NCI-H2081 treated with DMSO at 0.1 percent for 48 hours (cell line): ENCODE results near the gene HBP1.
"Not testable (repeated sequence)": the region's sequence is repeated elsewhere in the genome, so short reads cannot be mapped to it uniquely, and the experiment has no call there.

ENCODE experiments used
- DNase-seq: peaks from one replicate; lab custom pipeline; 2025; lab: John Stamatoyannopoulos, UW

HBP1 gene

DNA sequence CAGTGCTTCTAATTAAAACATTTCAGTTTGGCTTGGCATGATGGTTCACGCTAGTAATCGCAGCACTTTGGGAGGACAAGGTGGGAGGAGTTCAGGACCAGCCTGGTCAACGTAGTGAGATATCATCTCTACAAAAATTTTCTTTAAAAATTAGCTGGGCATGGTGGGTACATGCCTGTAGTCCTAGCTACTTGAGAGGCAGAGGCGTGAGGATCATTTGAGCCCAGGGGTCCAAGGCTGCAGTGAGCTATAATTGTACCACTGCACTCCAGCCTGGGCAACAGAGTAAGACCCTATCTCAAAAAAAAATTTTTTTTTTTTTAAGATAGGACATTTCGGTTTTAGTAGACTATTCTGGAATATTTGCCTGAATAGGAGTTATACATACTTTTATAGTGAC lies 12.4 kb downstream of the HBP1 start:
- DNase-seq, result no peak

DNA sequence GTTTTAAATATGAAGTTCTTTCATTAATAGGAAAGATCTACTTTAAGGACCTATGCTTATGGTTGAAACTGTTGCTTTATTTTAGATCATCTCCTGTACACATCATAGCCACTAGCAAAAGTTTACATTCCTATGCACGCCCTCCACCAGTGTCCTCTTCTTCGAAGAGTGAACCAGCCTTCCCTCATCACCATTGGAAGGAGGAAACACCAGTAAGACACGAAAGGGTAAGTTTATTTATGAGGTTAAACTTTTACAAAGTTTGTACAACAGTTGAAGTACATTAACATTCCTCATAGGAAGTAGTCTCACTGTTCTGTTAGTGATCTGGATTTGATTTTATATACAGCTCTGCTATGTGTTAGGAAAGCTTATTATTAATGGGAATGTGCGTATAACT lies 16.9 kb downstream of the HBP1 start:
- DNase-seq, result no peak

DNA sequence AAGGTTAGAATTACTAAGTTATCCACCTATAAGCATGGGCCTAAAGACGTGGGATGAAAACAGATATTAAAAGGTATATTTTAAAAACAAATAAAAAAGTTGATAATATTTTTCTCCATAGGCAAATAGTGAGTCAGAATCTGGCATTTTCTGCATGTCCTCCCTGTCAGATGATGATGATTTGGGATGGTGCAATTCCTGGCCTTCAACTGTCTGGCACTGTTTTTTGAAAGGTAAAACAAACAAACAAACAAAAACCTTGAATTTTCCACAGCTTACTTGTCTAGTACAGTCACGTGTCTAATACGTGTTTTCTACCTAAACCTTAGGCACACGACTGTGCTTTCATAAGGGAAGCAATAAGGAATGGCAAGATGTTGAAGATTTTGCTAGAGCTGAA lies 17.4 kb downstream of the HBP1 start:
- DNase-seq, result no peak

DNA sequence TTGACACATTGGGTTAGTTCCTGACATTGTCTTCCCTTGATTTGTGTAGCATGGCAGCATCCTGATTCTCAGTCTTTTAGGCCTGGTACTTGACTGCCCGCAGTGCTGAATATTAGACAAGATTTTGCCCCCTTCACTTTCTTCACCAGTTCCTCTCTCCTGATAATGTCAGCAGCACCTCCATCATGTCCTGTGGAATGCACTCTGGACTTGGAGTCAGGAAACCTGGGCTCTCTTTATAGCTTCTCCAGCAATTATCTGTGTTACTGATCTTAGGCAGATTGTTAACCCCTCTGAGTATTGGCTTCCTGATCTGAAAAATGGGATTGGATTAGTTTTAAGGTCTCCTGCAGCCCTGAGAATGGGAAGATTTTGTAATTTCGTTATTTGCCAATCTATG lies 19.0 kb downstream of the HBP1 start:
- no peak for DNase-seq

DNA sequence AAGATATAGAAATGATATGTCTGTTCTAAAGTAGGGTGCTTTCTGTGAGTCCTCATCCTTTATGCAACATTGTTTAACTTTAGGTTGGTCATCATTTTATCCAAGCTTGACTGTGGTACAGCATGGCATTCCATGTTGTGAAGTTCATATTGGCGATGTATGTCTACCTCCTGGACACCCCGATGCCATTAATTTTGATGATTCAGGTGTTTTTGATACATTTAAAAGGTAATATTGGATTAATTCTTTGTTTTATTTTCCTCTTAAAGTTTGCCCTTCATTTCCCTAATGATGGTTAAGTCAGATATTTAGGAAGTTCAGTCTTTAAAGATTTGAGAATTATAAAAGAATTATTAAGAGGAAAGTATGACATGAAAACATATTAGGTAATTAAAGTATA lies 21.3 kb downstream of the HBP1 start:
- DNase-seq, result no peak

DNA sequence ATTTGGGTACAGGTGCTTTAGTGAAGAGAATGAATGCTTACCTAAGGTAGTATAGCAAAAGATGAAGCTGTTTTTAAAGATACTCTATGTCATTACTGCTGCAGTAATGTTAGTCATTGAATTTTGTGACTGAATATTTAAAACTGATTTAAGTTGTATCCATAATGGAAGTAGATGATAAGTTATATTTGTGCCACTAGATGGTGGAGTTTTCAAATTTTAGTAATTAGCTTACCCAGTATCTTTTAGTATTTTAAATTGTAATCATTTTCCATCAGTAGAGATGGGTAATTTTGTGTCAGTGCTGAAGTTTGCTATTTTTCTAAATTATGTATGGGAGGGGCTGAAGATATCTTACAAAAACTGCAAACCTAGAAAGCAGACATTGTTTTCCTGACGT lies 25.2 kb downstream of the HBP1 start:
- DNase-seq, result no peak

DNA sequence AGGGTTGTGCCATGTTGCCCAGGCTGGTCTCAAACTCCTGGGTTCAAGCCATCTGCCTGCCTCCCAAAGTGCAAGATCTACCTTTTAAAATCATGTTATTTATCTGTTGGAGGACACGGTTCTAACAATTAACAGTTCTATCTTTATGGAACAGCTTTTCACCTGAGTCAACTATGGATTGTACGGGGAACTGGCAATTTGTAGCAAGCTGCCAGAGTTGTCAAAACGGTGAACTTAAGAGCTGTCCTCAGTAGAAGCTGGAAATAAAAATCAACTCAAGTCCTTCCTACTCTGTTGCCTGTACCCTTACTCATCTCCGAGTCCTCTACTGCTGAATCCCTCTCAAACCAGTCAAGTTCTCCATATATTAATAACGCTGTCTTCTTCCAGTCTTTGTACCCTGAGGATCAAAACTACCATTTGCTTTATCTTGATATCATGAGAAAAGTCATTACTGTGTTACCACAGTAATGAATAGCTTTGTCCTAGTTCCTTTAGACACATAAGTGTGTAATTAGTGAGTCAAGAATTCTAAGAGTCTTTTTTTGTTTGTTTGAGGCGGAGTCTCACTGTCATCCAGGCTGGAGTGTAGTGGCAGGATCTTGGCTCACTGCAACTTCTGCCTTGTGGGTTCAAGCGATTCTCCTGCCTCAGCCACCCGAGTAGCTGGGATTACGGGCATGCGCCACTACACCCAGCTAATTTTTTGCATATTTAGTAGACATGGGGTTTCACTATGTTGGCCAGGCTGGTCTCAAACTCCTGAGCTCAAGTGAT lies 28.2 kb downstream of the HBP1 start:
- DNase-seq, result no peak

DNA sequence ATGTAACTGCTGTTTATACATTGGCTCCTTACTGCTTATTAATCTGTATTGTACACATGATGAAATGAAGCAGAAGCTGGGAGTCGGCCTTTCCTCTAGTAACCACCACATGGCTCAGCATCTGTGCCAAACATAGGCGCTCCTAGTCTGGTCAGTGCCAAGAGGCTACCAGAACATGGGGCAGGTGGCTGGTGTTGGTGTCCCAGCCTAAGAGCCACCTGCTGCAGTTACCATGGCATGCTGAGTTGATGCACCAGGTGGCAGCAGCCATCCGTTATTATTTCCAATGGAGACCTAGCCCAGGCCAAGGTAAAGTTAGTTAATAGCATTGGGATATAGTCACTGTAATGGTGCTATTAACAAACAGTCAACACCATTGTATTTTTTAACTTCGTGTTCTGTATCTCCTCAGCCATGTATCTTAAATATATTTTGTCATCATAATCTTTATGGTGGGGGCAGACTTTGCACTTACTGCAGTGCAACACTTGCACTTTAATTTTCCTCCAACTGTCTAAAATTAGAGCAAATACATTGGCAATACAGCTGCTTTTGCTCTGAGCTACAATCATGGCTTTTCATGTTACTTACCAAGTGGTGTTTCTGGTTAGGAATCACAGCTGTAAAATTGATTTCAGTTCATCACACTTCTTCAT lies 33.1 kb downstream of the HBP1 start:
- DNase-seq, result peak; percentile 82

DNA sequence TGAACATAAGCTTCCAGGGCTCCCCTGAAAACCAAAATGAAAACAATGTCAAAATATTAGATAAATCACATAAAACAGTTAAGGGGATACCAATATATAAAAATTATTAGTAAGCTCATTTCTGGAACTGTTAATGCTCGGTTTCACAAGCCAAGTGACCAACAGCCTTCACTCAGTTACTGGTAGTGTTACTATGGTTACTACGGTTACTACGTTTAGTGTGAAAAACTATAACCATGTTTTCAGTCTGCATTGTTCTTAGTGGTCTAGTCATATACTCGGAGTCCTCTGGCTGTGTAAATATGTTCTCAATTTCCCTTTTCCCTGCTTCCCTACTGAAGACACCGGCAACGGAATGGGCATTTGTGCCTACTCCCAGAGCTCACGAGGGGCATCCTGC lies 34.8 kb downstream of the HBP1 start:
- no peak for DNase-seq

DNA sequence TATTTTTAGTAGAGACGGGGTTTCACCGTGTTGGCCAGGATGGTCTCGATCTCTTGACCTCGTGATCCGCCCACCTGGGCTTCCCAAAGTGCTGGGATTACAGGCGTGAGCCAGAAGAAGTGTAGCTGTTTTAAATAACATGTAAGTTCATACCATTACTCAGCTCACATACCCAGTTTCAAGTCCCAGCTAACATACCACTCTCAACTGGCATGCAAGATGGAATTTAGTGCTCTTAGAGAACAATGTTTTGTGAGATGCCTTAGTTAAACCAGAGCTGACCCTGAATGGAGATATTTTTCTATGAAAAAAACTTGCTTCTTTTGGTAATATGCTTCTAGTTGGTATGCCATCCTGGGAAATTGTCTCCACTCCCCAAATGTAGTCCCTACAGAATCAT lies 37.3 kb downstream of the HBP1 start:
- no peak for DNase-seq

DNA sequence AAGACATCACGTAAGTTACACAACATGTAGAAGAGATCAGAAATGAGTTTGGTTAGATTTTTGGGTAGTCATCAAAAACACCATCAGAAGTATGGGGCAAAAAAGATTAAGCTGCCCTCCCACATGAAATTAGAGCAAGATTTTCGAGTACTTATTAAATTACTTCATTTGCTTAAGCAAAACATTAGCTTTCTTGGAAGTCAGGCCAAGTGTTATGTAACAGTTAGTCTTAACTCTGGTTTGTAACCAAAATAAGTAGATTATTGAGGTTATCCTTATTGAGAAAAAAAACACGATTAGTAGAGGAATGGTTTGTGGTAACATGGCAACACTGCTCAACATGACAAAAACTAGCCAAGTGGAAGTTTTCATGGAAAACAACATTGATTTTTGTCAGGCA lies 37.9 kb downstream of the HBP1 start:
- no peak for DNase-seq

DNA sequence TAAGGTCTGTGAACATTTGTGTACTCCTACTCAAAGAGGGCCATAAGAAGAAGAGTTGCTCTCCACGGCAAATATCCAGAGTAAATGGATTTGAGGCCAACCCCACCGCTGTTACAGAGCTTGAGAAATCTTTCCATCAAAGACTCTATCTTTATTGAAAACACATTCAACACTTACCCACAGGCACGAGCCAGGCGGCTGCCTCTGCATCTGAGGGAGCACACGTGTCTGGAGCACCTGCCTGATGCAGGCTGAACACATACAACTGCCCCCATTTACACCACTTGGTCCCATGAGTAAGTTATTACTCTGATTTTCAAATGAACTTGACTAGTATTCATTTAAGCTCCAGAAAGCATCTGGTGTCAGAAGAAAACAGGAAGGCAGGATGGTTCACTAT lies 38.7 kb downstream of the HBP1 start:
- no peak for DNase-seq

DNA sequence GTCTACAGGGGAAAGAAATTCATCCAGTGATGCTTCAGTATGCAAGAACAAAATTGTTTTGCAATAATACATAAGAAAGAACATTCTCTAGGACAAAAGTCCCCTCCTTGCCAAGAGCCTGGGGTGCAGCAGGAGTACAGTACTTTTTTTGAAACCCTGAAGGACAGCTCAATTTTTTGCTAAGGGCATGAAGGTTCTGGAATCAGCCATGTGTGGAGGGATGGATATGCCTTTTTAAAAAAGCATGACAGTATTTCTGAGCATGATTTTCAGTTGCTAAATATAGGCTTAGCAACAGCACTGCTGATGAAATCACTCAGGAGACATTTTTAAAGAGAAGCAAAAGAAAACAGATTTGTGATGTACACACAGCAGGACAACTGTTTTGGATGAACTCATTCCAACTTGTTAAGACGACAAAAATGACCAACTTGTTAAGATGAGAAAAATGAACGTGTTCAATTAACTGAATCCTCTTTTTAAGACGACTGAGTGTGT lies 39.3 kb downstream of the HBP1 start:
- no peak for DNase-seq

DNA sequence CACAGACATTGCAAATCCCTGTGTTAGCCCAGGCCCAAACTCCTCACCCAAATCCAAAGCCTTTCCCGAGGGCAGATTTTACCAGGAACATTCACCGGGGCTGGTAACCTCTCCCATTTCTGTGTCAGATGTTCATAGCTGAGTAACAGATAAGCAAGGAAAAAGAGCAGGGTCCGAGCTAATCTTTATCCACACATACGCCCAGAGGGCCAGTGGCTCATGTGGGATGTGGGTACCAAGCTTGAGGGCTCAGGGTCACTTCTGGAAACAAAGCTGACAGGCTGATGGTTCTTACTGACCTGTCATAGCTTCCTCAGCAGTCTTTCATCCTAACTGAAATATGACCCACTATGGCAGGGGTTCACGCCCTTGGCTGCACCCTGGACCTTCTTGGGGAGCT lies 39.8 kb downstream of the HBP1 start:
- DNase-seq, result no peak

DNA sequence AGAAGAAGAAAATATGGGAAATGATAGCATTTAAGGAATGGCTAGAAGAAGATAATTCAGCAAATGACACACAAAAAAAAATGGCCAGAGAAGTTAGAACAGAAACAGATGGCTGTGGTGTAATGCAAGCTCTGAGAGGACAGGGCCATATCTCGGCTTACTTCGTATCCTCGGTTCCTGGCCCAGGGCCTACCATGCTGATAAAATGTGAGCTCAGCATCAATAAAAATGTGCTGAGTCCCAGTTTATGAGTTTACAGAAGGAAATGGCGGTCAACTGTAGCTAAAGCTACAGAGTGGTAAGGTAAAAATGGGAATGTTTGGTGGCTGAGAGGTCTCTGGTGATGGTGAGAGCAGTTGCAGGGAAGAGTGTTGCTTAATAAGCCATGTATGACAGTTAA lies 40.8 kb downstream of the HBP1 start:
- DNase-seq, result no peak

DNA sequence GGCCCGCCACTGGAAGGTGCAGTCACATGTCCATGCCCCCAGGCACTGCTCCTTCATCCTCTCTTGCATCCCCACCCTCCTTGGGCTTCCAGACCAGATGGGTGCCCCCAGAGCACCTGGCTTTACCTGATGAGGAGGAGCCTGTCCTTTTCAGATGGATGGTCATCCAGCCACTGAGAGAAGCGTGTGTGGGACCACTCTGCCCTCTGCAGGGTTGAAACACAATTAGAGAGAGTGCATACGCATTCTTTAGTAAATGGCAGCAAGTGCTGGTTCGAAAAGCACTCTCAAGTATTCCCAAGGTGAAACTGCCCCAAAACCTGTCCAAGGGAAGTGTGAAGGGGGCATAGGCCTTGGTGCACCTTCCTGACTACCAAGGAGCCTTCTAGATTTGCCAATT lies 41.6 kb downstream of the HBP1 start:
- DNase-seq, result no peak

DNA sequence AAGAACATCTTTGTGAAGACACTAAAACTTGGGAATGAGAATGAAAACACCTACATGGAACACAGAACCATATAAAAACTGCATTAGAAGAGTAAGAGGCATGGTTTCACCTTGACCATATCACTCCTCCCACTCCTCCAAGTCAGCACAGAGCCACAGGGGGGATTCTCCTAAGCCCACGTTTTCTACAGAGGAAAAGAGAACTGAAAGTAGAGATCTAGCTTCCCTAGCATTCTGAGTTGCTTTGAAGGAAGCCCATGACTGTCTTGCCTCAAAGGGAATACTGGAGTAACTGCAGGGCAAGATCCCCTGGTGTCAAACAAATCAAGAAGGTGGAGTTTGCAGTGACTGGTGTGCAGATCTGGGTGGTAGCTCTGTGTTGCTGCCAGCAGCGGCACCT lies 43.9 kb downstream of the HBP1 start:
- DNase-seq, result no peak

DNA sequence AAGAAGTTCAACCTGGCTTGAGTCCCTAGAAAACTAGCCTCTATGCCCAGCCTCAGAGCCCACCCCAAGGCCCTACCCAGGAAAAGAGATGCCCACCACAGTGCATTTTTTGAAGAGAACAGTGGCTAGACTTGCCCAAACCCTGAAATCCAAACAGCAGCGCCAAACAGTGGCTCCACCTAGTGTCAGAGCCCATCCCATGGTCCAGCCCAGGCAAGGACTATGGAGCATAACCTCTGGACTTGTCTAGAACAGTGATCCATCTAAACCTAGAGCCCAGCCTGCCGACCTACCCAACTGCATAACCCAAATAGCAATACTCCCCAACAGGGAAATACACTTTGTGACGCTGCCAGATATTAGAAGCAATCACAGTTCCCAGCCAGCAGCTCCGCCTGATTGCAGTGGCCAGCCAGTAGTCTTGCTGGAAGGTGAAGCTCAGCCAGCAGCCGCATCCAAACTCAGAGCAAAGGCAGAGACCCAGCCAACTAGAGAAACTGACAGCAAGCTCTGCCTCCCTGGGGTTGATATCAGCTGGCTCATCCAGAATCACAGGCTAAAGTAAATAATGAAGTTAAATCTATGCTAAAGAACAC lies 44.5 kb downstream of the HBP1 start:
- no peak for DNase-seq

DNA sequence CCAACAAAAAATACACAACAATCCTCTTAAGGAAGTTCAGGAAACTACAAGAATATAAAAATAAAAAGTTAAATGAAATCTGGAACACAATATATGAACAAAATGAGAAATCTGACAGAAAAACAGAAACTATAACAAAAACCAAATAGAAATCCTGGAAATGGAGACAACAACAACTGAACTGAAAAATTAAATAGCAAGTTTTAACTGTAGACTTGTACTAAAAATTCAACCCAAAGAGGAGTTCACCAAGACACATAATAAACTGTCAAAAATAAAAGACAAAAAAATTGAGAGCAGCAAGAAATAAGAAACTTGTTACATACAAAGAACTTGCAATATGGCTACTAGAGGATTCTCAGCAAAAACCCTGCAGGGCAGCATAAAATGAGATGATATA lies 45.1 kb downstream of the HBP1 start:
- DNase-seq, result no peak

DNA sequence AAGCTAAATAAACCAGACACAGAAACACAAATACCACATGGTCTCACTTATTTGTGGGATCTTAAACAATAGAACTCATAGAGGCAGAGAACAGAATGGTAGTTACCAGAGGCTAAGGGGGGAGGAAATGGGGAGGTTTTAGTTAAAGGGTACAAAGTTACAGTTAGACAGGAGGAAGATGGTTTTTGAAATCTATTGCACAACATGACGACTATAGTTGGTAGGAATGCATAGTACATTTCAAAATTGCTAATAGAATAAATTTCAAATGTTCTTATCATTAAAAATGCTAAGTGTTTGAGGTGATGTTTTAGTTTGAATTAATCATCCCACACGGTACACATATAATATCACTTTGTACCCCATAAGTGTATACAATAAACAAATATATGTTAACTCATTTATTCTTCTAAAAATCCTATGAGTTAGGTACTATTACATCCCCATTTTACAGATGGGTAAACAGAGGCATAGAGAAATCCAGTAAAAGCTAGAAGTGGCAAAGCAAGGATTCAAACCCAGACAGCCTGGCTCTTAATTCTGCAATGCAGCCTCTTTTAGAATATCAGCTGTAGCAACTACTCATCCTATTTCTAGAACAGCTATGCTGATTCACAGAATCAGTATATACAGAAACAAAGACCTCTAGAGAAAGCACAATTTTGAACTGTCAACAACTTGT lies 50.9 kb downstream of the HBP1 start:
- DNase-seq, result no peak

DNA sequence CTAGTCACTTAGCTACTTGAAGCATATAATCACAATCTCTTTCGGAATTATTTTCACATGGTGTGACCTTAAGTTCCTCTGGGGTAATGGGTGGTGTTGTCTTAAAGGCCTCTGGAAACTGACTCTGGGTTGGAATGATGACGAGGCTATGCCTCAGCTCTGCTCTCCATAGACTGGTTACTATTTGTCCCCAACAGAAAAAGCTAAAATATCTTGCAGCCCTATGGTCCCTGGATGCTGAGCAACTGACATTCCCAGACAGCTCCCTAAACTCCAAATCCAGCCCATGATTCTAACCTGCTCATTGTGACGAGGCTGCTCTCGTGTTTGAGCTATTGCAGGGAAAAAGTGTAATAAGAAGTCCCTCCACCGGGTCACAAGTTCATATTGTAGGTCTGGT lies 51.6 kb downstream of the HBP1 start:
- DNase-seq, result no peak

DNA sequence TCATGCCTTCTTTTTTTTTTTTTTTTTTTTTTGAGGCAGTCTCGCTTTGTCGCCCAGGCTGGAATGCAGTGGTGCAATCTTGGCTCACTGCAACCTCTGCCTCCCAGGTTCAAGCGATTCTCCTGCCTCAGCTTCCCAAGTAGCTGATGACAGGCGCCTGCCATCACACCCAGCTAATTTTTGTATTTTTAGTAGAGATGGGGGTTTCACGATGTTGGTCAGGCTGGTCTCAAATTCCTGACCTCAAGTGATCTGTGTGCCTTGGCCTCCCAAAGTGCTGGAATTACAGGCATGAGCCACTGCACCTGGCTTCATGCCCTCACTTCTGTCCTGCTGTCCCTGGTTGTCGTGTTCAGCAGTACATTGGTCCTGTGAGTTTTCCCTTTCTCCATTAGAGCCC lies 52.0 kb downstream of the HBP1 start:
- DNase-seq, result not testable (repeated sequence)
